ENCODE data around the gene NPAS1. TPM values are rescaled to one million over a fixed set of nuclear protein-coding genes. Genes with fewer than 3 reads are reported as not detected.

NPAS1 gene
- total and polyA plus RNA-seq, 5 experiments from 2014 or later = 0.16 to 1.1 (median 0.60) TPM

Other genes with a start within 250 kb of the NPAS1 start
- gene SLC1A5, start 231.2 kb upstream of the NPAS1 start, total RNA-seq = 1 to 10 TPM; 7.0 to 8.2 TPM
- 1 to 10 TPM; 2.5 to 6.1 (median 4.1) TPM for gene SLC1A5, start 231.2 kb upstream of the NPAS1 start, polyA plus RNA-seq
- gene AP2S1, start 169.0 kb upstream of the NPAS1 start, total RNA-seq = 10 to 100 TPM; 39.3 to 40.6 TPM
- 10 to 100 TPM; 63.8 to 68.3 (median 65.2) TPM for gene AP2S1, start 169.0 kb upstream of the NPAS1 start, polyA plus RNA-seq
- 10 to 100 TPM; 27.3 TPM for gene ARHGAP35, start 158.8 kb upstream of the NPAS1 start, total RNA-seq
- 1 to 10 TPM; 2.0 to 3.3 (median 2.1) TPM for gene ARHGAP35, start 158.8 kb upstream of the NPAS1 start, polyA plus RNA-seq
- gene TMEM160, start 28.8 kb downstream of the NPAS1 start, total RNA-seq = 10 to 100 TPM; 30.1 to 31.7 TPM
- 100 to 1,000 TPM; 118 to 154 (median 144) TPM for gene TMEM160, start 28.8 kb downstream of the NPAS1 start, polyA plus RNA-seq
- gene ZC3H4, start 93.9 kb downstream of the NPAS1 start, total RNA-seq = 10 to 100 TPM; 73.4 to 76.3 TPM
- gene ZC3H4, start 93.9 kb downstream of the NPAS1 start, polyA plus RNA-seq = 1 to 10 TPM in 2 of 3 donors, under 1 TPM in 1; 0.86 to 2.4 (median 2.0) TPM
- gene SAE1, start 111.0 kb downstream of the NPAS1 start, total RNA-seq = 10 to 100 TPM; 44.5 to 45.6 TPM
- gene SAE1, start 111.0 kb downstream of the NPAS1 start, polyA plus RNA-seq = 100 to 1,000 TPM; 158 to 174 (median 159) TPM
- gene BBC3, start 211.4 kb downstream of the NPAS1 start, total RNA-seq = 10 to 100 TPM; 37.0 to 37.4 TPM
- 10 to 100 TPM in 1 of 3 donors, 1 to 10 TPM in 2; 7.2 to 13.0 (median 7.3) TPM for gene BBC3, start 211.4 kb downstream of the NPAS1 start, polyA plus RNA-seq
- gene CCDC9, start 236.7 kb downstream of the NPAS1 start, total RNA-seq = 10 to 100 TPM; 53.0 to 53.1 TPM
- 10 to 100 TPM in 1 of 3 donors, 1 to 10 TPM in 2; 5.0 to 10.8 (median 7.1) TPM for gene CCDC9, start 236.7 kb downstream of the NPAS1 start, polyA plus RNA-seq

All from naive thymus-derived CD8-positive, alpha-beta T cell (primary cell).